ENCODE measurements around the gene SEPTIN14. TPM values are rescaled to one million over a fixed set of nuclear protein-coding genes. Genes with fewer than 3 reads are reported as not detected.

The SEPTIN14 gene
- total and polyA plus RNA-seq, 2 of the 8 experiments (the other 6 are each of a cell fraction or from before 2014, with no cell fraction given), result not detected

DNA sequence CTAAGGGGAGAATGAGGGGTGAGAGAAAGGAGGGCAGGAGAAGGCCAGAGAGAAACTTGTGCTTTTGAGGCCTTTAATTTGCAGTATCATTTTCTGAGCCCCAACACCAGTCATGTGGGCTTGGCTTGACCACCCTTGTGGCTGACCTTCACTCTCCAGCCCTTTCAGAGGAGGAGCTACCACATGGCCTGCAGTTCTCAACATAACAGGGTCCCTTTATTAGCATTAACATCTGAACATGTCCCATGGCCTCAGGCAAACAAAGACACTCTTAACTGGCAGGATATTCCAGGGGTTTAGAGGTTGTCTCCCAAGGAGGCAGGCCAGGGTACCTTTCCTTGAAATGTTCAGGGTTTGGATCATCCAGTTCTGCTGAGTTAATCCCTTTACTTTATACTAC, 31.4 kb upstream of the SEPTIN14 start:
- TF ChIP-seq GTF2F1 (IDR thresholded peaks at IDR 0.05; ENCODE audit: borderline replicate concordance, low read depth, low read length) (no peak), RXRA (IDR thresholded peaks at IDR 0.05; ENCODE audit: insufficient read depth, low read depth, low read length) (no peak), EP300 (IDR thresholded peaks at IDR 0.05; ENCODE audit: borderline replicate concordance in 1 of 2, low read depth in 2 of 2, low read length in 2 of 2) (no peak), RNF2 (IDR thresholded peaks at IDR 0.05; ENCODE audit: borderline replicate concordance, low read depth, low read length, missing control alignments, poor library complexity, severe bottlenecking) (no peak), JUN (IDR thresholded peaks at IDR 0.05; ENCODE audit: low read depth, low read length) (no peak)
- Histone ChIP-seq H4K20me1 (replicated peaks in 1 of 2; ENCODE audit: control insufficient read depth in 1 of 2, insufficient read depth in 2 of 2, low read length in 2 of 2) (no peaks in the 10 kb centered on the region), H3K4me3 (ENCODE audit: extremely low read depth in 1 of 4, insufficient read depth in 2 of 4, low read depth in 3 of 4, low read length in 4 of 4) (no peak overlapping the region), H3K23ac (ENCODE audit: insufficient read length) (no peak overlapping the region), H4K5ac (ENCODE audit: insufficient read length, low read depth, low read length) (no peak overlapping the region), H3K9ac (replicated peaks in 1 of 4; ENCODE audit: extremely low read depth in 1 of 4, low read depth in 3 of 4, low read length in 3 of 4) (no peak overlapping the region), H4K91ac (replicated peaks; ENCODE audit: insufficient read length, low read length) (no peak overlapping the region), H3K14ac (ENCODE audit: insufficient read length) (no peak overlapping the region), H3K23me2 (ENCODE audit: low read depth, low read length) (no peaks in the 10 kb centered on the region), H2AK5ac (ENCODE audit: low read depth, low read length) (no peak overlapping the region), H3K79me2 (ENCODE audit: control insufficient read depth in 1 of 2, insufficient read depth in 2 of 2, low read length in 2 of 2) (peaks cover 0 to 4% of the 10 kb centered on the region in 2 experiments; a peak in 1 of 4 replicates), H4K8ac (ENCODE audit: extremely low read depth, insufficient read depth, low read length) (no peak overlapping the region), H2BK20ac (ENCODE audit: low read length) (no peak overlapping the region), H3K56ac (replicated peaks; ENCODE audit: insufficient read length, low read depth, low read length) (no peak overlapping the region), H2BK120ac (replicated peaks; ENCODE audit: low read depth, low read length) (no peak overlapping the region), H3K27me3 (replicated peaks in 1 of 4; ENCODE audit: control insufficient read depth in 3 of 4, extremely low read depth in 1 of 4, insufficient read depth in 3 of 4, low read length in 3 of 4) (no peaks in the 10 kb centered on the region), H2BK5ac (ENCODE audit: low read depth, low read length) (no peak overlapping the region), H3K4me2 (ENCODE audit: insufficient read depth in 1 of 2, low read depth in 2 of 2, low read length in 2 of 2) (no peak overlapping the region), H3K18ac (ENCODE audit: extremely low read depth, low read length) (no peak overlapping the region), H2BK15ac (ENCODE audit: low read length) (no peak overlapping the region), H3K9me3 (ENCODE audit: insufficient read depth in 2 of 2, low read depth in 1 of 2, low read length in 1 of 2) (no peaks in the 10 kb centered on the region), H3K36me3 (ENCODE audit: control insufficient read depth in 2 of 4, insufficient read depth in 4 of 4, low read length in 3 of 4) (no peaks in the 10 kb centered on the region), H3K79me1 (ENCODE audit: low read depth, low read length) (no peaks in the 10 kb centered on the region), H2BK12ac (ENCODE audit: low read depth, low read length) (no peak overlapping the region), H2AFZ (ENCODE audit: low read length) (no peak overlapping the region), H3K27ac (ENCODE audit: low read depth, low read length) (no peak overlapping the region), H3K4me1 (replicated peaks in 1 of 4; ENCODE audit: control insufficient read depth in 3 of 4, insufficient read depth in 4 of 4, low read length in 3 of 4) (no peaks in the 10 kb centered on the region), H3K4ac (replicated peaks; ENCODE audit: insufficient read length, low read depth, low read length) (no peak overlapping the region)
- FAIRE-seq (no peak), DNase-seq (ENCODE audit: low read depth in 1 of 2, low spot score in 2 of 2) (no peak)
- CTCF ChIA-PET (ENCODE audit: partially characterized antibody), result no interaction called here
- POLR2A ChIA-PET (ENCODE audit: partially characterized antibody), result no interaction called here
